Fibroblast of peridontal ligament (primary cell): ENCODE data around the gene LYZL6.

ENCODE experiments used
- DNase-seq: peaks from one replicate; pipeline ENCODE4 v3.0.0-alpha.2; 2010; ENCODE audit errors: extremely low read depth

Gene LYZL6, protein sequence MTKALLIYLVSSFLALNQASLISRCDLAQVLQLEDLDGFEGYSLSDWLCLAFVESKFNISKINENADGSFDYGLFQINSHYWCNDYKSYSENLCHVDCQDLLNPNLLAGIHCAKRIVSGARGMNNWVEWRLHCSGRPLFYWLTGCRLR

DNA sequence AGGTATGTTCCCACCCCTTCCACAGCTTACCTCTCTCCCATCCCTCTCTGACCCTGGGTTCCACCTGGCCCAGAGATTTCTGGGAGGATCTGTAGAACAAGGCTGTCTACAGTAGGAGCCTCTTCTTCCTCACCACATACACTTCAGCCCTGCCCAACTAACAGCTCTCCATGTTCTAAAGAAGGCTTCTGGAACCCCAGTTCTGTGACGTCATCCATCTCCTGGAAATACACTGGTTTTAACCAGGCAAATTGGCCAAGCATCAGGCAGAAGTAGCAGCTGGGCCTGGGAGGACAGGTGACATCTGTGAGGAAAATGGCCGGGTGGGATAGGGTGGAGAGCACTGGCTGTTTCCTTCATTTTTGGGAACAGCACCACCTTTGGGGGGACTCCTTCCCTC is at the start of gene LYZL6:
LYZL6 (minus strand) TSS at position 177 of the 400 bp plus-strand sequence. CDS start 4,357 bp downstream, outside the sequence.
- no peak for DNase-seq

DNA sequence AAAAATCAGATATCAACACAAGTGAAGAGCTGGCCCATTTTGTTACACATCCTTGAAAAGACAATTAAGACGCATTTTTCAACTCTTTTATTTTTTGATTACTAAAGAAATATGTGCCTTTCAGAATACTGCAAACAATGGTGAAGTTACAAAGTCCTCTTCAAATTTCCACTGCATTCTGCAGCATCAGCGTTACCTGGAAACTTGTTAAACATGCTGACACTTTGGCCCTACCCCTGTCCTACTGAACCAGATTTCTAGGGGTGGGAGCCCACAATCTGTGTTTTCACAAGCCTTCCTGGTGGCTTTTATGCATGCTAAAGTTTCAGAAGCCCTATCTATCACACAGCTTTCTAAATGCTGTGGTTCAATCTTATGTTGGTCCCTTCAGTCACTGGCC is 47.6 kb upstream of the LYZL6 start:
- no peak for DNase-seq

DNA sequence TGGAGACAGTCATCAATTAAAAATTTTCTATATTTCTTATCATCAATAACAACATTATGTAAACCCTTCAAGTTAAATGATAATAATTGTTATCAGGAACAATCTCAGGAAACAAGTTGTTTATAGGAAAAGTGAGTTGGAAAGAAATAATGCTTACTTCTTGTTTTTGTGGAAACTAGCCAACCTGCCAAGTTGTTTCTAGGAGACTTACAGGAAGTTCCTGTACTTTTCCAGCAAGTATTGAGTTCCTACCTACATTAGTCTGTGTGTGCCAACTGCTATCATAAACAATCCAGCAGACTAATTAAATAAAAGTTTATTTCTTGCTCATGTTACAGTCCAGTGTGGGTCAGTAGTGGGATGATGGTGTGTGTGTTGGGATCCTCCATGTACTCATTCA is 44.7 kb upstream of the LYZL6 start:
- no peak for DNase-seq

DNA sequence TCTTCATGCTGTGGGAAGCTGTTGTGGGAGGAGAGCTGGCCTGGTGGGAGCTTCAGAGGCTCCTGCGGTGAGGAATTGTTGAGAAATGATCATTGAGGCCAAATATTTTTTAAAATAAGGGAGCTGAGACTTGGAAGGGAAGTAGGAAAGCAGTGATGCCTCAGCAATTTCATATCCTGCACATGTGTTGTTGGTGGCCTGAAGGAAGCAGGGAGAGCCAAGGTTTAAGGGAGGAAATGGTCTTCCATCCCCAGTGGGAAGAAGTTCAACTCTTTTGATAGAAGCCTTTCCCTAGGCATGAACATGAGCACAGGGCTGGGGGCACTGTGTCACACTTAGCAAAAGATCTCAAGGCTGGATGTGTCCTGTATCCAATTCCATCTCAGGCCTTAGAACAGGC is 43.1 kb upstream of the LYZL6 start, which contains the start of gene CCL14:
CCL14 (minus strand) TSS at position 87 of the 400 bp plus-strand sequence; CDS start at position 7, 80 bp downstream.
- no peak for DNase-seq

DNA sequence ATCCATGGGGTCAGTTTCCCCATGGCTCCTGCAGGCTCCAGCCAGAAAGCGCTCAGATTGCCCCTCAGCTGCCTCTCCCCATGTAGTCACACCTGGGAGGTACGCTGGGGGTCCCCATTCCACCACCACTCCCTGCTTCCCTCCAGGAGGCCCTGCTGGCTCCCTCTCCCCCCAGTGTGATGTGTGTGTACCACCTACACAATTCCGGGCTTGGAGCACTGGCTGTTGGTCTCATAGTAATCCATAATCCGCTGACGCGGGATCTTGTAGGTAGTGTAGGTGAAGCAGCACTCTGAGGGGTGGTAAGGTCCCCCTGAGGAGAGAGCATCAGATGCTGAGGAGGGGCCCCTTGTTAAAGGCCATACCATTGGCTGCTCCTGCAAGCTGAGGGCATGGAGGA is 40.6 kb upstream of the LYZL6 start:
- DNase-seq, result no peak

DNA sequence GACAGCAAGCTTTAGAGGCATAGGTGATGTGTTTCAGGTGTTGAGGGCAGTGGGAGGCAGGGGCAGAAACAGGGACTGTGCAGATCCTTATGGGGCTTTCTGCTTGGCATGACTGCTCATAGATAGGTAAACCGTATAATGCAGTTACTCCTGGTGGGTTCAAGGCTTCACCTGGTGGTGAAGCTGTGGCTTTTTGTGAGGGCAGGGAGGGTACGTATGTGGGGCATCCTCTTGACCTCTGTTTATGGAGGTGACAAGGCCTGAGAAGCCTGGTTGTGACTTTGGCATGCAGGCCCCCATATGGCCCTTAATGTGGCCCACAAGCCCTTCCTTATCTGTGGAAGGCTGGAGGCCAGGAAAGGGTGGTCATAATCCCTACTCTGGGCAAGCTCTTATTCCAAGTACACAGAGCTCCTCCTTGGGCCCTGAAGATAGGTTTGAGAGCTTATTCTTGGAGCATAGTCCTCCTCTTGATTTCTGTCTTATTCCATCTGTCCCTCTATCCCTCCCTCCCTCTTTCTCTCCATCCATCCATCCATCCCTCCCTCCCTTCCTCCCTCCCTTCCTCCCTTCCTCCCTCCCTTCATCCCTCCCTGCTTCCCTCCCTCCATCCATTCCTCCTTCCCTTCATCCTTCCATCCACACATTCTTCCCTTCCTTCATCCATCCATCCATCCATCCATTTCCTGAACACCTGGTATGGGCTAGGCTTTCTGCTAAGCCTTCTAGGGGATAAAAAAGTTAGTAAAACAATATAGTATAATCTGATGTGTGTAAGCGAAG is 39.1 kb upstream of the LYZL6 start:
- DNase-seq, result no peak

DNA sequence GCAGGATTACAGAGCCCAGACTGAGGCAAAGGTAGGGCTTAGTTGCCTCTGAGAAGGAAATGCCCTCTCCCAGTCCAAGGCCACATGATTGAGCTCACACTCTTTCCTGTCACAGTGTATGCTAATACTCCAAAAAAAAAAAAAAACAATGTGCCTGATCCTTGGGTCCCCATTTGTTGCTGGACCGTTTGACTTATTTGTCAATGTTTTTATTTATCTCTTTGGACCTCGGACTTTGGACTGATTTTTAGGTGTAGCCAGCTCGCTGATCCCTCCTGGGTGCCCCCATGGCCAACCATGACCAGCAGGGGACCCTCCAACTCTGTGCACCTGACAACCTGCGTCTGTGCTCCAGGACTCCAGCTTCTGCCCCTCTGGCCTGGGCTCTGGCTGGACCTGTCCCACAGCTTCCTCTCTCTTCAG is 38.4 kb upstream of the LYZL6 start:
- DNase-seq, result no peak

DNA sequence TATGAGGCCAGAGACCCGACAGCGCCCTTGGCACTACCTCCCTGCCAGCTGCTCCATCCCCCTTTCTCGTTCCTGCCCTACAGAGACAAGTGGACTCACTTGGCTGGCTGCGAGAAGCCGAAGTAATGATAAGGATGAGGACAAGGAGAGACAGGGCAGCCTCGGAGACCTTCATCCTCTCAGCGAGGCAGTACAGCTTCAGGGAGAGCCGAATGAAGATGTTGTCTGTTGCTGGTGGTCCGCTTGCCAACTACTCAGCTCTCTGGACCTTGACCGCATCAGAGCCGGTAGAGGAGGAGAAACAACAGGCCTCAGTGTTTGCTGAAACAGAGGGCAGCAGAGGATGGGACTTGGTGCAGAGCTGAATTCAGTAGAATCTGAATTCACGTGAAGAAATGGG is 37.7 kb upstream of the LYZL6 start, which contains the start of gene CCL16:
CCL16 (minus strand) TSS at position 252 of the 400 bp plus-strand sequence; CDS start at position 175, 77 bp downstream.
- no peak for DNase-seq

DNA sequence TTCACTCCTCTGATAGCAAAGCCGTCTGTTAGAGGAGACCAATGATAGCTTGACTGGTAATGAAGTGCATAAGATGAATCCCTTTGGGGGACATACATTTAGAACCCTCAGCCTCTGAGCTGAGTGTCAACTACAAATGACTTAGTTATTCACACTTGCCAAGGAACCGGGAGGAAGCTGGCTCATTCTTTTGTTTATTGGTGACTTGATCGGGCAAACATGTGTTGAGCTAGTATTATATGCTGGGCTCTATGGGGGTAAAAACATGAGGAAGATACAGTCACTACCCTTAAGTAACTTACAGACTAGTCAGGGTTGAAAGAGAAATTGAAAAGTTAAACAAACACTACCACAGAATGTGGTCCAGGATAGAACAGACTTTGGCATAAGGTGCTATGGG is 34.8 kb upstream of the LYZL6 start:
- DNase-seq, result no peak

DNA sequence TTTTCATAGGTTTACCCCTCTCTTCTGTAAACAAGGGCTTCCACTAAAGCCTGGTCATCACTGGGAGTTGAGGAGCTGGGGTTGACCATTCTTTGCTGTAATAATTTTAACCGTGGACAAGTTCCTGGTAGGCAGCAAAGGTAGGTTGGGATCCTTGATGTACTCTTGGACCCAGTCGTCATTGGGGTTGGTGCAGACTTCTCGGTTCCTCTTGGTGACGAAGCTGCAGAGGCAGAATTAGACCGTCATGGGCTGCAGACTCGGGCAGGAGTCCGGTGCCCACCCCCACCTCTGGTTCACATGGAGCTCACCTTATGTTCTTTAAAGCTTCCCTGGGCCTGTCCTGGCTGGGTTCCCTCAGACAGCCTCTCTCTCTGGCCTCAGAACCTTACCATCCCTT is 34.0 kb upstream of the LYZL6 start:
- no peak for DNase-seq

DNA sequence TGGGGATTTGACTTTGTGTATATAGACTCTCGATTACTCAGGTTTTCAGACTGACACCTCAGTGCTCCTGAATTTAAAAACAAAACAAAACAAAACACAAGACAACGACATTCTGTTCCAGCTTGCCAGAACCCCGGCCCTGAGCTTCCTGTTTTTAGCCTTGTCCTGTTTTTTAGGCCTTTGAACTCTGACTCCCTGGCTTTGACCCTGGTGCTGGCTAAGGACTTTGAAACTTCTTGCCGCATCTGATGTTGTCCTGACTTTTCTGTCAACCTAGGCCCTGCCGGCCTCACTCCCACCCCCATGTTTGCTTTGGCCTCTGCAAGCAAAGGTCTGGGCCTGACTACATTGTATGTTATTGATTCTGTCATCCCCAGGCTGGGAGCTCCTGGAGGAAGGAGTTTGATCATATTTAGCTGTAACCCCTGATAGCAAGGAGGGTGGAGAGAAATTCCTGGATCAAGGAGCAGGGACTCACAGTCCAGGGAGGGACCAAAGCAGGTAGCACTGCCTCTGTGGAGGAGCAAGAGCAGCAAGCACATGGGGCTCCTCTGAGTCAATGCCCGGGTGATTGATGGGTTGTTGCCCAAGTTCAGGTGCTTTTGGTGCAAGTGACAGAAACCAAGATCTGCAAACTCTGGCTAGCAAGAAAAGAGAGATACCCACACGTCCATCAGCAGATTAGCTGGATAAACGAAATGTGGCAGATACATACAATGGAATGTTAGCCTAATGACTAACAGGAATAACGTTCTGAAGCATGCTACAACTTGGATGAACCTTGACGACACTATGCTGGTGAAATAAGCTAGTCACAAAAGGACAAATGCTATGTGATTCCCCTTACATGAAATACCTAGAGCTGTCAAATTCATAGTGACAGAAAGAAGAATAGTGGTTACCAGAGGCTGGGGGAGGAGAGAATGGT is 30.1 kb upstream of the LYZL6 start:
- DNase-seq, result no peak

DNA sequence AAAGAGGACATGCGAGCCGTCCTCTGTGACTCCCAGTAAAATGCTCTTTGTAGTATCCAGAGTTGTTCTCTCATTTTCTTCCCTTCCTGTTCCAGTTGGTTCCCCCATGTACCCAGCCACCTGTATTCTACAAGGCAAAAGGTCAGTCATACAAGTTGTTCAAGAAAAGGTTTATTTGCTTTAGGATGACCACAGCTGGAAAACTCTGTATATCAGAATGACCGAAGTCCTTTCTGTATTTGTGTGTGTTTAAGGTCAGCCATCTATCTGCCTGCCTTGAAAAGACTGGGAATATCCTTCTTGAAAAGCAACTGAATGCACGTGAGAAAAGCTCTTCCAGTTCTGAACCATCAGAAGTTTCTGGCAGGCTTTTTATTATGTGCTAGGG is 29.4 kb upstream of the LYZL6 start:
- no peak for DNase-seq

DNA sequence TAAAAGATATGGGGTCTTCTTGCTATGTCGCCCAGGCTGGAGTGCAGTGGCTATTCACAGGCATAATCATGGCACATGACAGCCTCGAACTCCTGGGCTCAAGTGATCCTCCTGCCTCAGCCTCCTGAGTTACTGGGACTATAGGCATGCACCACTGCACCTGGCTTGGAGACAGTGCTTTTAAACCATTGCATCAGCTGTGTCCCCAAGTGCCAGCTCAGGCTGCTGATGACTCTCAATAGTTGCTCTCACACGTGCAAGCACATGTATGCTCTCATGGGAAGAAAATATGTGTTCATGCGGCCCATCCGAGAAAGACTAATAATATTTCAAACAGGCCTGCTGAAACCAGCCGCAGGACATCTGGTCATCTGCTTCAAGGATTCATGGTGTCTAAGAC is 29.0 kb upstream of the LYZL6 start:
- no peak for DNase-seq

DNA sequence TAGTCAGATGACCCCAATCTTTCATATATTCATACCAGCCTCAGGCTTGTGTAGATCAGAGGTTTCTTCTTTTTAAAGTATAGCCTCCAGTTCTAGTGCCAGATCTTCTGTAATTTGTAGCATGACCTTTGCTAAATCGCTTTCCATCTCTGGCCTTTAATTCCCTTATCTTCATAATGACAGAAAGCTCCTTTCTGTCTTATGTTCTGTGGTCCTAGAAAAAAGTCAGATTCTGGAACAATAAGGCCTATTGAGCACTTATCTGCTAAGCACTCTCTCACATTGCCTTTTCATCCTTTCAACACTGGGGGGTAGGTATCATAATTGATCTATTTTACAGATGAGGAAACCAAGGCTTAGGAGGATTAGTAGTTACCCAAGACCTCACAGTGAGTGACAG is 28.6 kb upstream of the LYZL6 start:
- DNase-seq, result no peak

DNA sequence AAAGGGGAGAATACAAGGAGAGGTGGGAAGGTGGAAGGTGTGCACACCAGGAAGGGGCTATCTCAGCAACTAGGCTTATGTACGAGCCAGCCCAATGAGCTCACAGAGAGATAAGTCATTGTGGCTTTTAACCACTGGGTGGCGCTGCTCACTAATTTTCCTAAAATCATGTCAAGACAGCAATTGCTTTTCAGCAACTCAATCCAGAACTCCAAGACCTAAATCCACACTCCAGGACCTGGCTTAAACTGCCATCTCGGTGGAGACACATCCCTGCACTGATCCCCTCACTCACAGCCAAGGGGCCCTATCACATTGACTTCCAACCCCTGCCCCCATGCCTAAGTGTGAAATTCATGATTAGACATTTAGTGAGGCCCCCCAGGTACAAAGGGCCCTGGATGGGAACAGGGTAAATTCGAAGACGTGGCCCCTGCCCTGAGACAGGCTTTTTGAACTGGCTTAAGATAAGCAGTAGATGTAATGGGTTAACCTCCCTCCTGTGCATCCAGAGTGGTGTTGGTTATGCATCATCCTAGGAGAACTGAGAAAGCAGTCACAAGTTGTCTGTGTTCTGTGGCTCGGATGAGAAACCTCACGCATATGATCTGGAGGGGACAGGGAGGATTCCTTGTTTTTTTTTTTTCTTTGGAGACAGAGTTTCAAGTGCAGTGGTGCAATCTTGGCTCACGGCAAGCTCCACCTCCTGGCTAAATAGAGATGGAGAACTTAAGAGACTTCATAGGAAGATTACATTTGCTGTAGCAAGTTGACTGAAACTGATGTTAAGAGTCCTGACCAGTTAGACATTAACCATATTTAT is 26.3 kb upstream of the LYZL6 start:
- peak; percentile 86 for DNase-seq

DNA sequence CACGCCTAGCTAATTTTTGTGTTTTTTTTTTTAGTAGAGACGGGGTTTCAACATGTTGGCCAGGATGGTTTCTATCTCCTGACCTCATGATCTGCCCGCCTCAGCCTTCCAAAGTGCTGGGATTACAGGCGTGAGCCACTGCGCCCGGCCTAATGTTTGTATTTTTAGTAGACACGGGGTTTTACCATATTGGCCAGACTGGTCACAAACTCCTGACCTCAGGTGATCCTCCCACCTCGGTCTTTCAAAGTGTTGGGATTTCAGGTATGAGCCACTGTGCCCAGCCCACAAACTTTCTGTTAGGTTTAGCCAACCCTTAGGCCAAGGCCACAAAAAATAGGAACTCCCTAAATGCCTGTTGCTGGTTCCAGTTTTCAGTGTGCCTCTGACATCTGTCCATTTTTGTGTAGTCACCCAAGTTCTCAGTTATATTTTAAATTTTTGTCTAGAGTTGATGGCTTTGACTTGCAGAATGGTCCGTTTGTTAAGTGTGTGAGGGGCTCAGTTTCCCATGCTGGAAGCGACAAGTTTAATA is 25.1 kb upstream of the LYZL6 start:
- DNase-seq, result no peak

DNA sequence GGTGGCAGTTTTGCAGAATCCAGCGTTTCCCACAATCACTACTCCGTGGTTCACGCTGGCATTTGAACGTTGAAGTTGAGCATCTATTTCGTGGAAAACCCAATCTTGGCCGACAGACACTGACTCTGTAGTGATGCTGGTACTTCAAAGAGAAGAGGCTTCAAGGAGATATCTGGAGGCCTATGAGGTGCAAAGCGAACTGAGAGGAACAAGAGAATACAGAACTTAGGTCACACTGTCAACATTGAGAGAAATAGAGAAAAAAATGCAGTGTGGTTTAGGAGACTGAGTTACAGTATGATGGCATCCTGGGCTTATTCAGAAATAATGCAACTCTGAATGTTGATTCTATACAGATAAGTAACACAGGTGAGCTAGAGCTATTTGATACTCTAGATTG is 21.8 kb upstream of the LYZL6 start:
- DNase-seq, result no peak

DNA sequence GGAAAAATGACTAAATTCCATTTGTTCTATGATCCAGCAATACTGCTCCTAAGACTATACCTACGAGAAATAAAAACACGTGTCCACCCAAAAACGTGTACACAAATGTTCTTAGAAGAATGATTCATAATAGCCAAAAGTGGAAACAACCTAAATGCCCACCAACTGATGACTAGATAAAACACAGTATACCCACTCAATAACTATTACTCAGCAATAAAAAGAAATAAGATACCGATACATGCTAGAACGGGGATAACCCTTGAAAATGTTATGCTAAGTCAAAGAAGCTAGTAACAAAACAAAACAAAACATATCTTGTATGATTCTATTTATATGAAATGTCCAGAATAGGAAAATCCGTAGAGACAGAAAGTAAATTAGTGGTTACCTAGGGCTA is 20.1 kb upstream of the LYZL6 start:
- no peak for DNase-seq

DNA sequence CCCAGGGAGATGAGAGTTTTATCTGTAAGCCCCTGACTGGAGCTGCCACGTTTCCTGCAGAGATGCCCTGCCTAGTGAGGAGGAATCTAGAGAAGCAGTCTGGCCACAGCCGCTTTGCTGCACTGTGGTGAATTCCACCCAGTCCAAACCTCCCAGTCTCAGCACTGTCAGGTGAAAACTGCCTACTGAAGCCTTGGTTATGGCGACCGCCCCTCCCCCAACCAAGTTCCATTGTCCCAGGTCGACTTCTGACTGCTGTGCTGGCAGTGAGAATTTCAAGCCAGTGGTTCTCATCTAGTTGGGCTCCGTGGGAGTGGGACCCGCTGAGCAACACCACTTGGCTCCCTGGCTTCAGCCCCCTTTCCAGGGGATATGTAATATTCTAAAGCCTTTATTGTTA is 10.2 kb upstream of the LYZL6 start:
- no peak for DNase-seq

DNA sequence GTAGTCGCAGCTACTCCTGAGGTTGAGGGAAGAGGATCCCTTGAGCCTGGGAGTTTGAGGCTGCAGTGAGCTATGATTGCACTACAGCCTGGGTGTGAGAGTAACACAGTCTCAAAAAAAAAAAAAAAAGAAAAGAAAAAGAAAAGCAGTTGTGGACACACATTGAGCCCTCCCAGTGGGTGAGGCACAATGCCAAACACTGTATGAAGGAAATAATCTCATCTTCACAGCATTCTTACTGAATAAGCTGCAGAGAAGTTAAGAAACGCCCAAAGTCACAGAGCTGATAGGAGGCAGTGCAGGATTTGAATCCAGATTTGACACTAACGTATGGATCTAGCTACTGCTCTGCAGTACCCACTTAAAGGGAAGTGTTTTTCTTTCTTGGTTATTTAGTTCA is 5.9 kb upstream of the LYZL6 start:
- no peak for DNase-seq

DNA sequence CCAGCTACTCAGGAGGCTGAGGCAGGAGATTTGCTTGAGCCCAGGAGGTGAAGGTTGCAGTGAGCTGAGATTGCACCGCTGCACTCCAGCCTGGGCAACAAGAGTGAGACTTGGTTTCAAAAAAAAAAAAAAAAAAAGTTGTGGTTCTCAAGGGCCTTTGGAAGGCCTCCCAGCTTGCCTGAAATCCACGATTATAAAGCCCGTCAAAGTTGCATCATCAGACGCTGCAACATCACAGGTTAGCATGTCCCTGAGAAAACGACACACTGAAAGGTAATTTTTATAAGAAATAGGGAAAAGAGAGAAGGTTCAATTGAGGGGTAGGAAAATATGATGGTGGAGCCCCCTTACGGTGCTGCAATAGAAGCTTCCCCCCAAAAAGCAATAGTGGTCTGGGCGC is 4.6 kb upstream of the LYZL6 start:
- DNase-seq, result no peak
